SK-N-SH (cell line): ENCODE measurements around the gene CDRT15L2. TPM values are rescaled to one million over a fixed set of nuclear protein-coding genes. Genes with fewer than 3 reads are reported as not detected.
"Not testable (repeated sequence)": the region's sequence is repeated elsewhere in the genome, so short reads cannot be mapped to it uniquely, and the experiment has no call there.

Experiments
- CTCF ChIA-PET: fragments of 300-600, 350-600 bp; formaldehyde crosslinking; extraction: SDS; loops from one replicate; lab custom pipeline; 2021; lab: Yijun Ruan, JAX
- POLR2A ChIA-PET: fragments of 350-600 bp; sonication (Branson Sonifier 250); formaldehyde crosslinking; extraction: SDS; loops from one replicate; lab custom pipeline; 2020; ENCODE audit warnings: antibody characterized with exemption, inconsistent platforms; lab: Yijun Ruan, JAX
- DNase-seq: peaks from one replicate; pipeline ENCODE4 v3.0.0; 2012
- H2AFZ ChIP-seq: fragments of 200-600 bp; sonication (generic); 2 replicates; pipeline ENCODE4 v1.8.1; 2016; ENCODE audit warnings: antibody characterized with exemption, mild to moderate bottlenecking, low read depth
- H3F3A ChIP-seq: fragments of 200-600 bp; sonication (generic); replicated peaks from 2 replicates; pipeline ENCODE3; 2016; ENCODE audit warnings: antibody characterized with exemption, mild to moderate bottlenecking; ENCODE audit not compliant: insufficient read depth
- H3K27ac ChIP-seq, 2 experiments: fragments of 200-500 bp in 1 of 2; fragments of 200-600 bp in 1 of 2; sonication (Bioruptor generic) in 1 of 2; sonication (generic), shearing (Covaris generic) in 1 of 2; 2 replicates each; pipeline versions ENCODE4 v1.5.1 to v1.6.1; 2014 to 2016; ENCODE audit warnings: low read depth in 2 of 2, inconsistent platforms in 1 of 2, low read length in 1 of 2, mild to moderate bottlenecking in 1 of 2, mixed read lengths in 1 of 2
- H3K27me3 ChIP-seq: fragments of 200-600 bp; sonication (generic), shearing (Covaris generic); 2 replicates; pipeline ENCODE4 v1.6.1; 2016; ENCODE audit warnings: mixed run types; ENCODE audit not compliant: insufficient read depth
- H3K36me3 ChIP-seq, 2 experiments: fragments of 200-500 bp in 1 of 2; fragments of 200-600 bp in 1 of 2; sonication (Bioruptor generic) in 1 of 2; sonication (generic) in 1 of 2; replicated peaks in 1 of 2; 2 replicates each; pipeline versions ENCODE3 to v1.5.1; 2014 to 2016; ENCODE audit warnings: low read length in 1 of 2, mild to moderate bottlenecking in 1 of 2; ENCODE audit not compliant: insufficient read depth in 2 of 2, control insufficient read depth in 1 of 2
- H3K4me1 ChIP-seq, 2 experiments: fragments of 200-500 bp in 1 of 2; fragments of 200-600 bp in 1 of 2; sonication (Bioruptor generic) in 1 of 2; sonication (generic), shearing (Covaris generic) in 1 of 2; 2 replicates each; pipeline versions ENCODE4 v1.5.1 to v1.6.1; 2014 to 2016; ENCODE audit warnings: low read depth in 1 of 2, low read length in 1 of 2, mixed run types in 1 of 2; ENCODE audit not compliant: insufficient read depth in 2 of 2, control insufficient read depth in 1 of 2
- H3K4me2 ChIP-seq: fragments of 200-600 bp; sonication (generic), shearing (Covaris generic); 2 replicates; pipeline ENCODE4 v1.6.1; 2017; ENCODE audit warnings: mixed run types
- H3K4me3 ChIP-seq, 2 experiments: fragments of 200-500 bp in 1 of 2; fragments of 200-600 bp in 1 of 2; sonication (Bioruptor generic) in 1 of 2; sonication (generic), shearing (Covaris generic) in 1 of 2; 2 replicates each; pipeline versions ENCODE4 v1.5.1 to v1.8.1; 2014 to 2016; ENCODE audit warnings: low read depth in 2 of 2, inconsistent platforms in 1 of 2, low read length in 1 of 2, mild to moderate bottlenecking in 1 of 2, mixed read lengths in 1 of 2, moderate library complexity in 1 of 2
- H3K79me2 ChIP-seq: fragments of 200-600 bp; sonication (generic); 2 replicates; pipeline ENCODE4 v1.8.1; 2017; ENCODE audit warnings: mild to moderate bottlenecking; ENCODE audit not compliant: insufficient read depth
- H3K9ac ChIP-seq: fragments of 200-600 bp; sonication (generic); 2 replicates; pipeline ENCODE4 v1.6.1; 2017; ENCODE audit warnings: mixed run types
- H3K9me2 ChIP-seq: fragments of 200-600 bp; sonication (generic); 2 replicates; pipeline ENCODE4 v1.6.1; 2017; ENCODE audit warnings: mixed run types
- H3K9me3 ChIP-seq: fragments of 200-600 bp; sonication (generic); 2 replicates; pipeline ENCODE4 v1.6.1; 2017; ENCODE audit warnings: mixed run types, mild to moderate bottlenecking, moderate library complexity
- H4K20me1 ChIP-seq: fragments of 200-600 bp; sonication (generic); 2 replicates; pipeline ENCODE4 v1.6.1; 2017; ENCODE audit warnings: mild to moderate bottlenecking, mixed run types; ENCODE audit not compliant: insufficient read depth
- ELF1 ChIP-seq: IDR thresholded peaks from 2 replicates; pipeline ENCODE4 v1.4.0; 2012
- EZH2phosphoT487 ChIP-seq: fragments of 200-600 bp; sonication (generic); IDR thresholded peaks from 2 replicates; pipeline ENCODE4 v1.6.1; 2017; ENCODE audit warnings: low read depth, mixed run types, mild to moderate bottlenecking, antibody characterized with exemption, moderate library complexity, borderline replicate concordance
- FOXJ3 ChIP-seq: sonication (generic); formaldehyde crosslinking; IDR thresholded peaks from 2 replicates; pipeline ENCODE4 v1.5.1; 2020; ENCODE audit warnings: mild to moderate bottlenecking, missing genetic modification reagents
- FOXM1 ChIP-seq: IDR thresholded peaks from 2 replicates; pipeline ENCODE4 v1.4.0; 2012; ENCODE audit warnings: low read depth, mild to moderate bottlenecking
- GABPA ChIP-seq: IDR thresholded peaks from 2 replicates; pipeline ENCODE4 v1.4.0; 2012; ENCODE audit warnings: low read depth, mild to moderate bottlenecking
- IRF3 ChIP-seq: fragments of 150-350 bp; IDR thresholded peaks from 2 replicates; pipeline ENCODE4 v1.6.1; 2016; ENCODE audit warnings: mild to moderate bottlenecking, low read depth, low read length
- MEF2A ChIP-seq: IDR thresholded peaks from 2 replicates; pipeline ENCODE4 v1.4.0; 2012; ENCODE audit warnings: low read depth, borderline replicate concordance
- NFIC ChIP-seq: IDR thresholded peaks from 2 replicates; pipeline ENCODE4 v1.4.0; 2012; ENCODE audit warnings: borderline replicate concordance
- POLR2AphosphoS5 ChIP-seq: IDR thresholded peaks from 2 replicates; pipeline ENCODE4 v1.6.1; 2012; ENCODE audit warnings: low read depth, low read length
- RAD21 ChIP-seq: IDR thresholded peaks from 2 replicates; pipeline ENCODE4 v1.6.1; 2012; ENCODE audit warnings: mild to moderate bottlenecking, low read length
- RCOR1 ChIP-seq: fragments of 150-350 bp; IDR thresholded peaks from 2 replicates; pipeline ENCODE4 v1.6.1; 2017; ENCODE audit warnings: antibody characterized with exemption, low read length
- RXRA ChIP-seq: IDR thresholded peaks from 2 replicates; pipeline ENCODE4 v1.4.0; 2012; ENCODE audit warnings: low read depth, mild to moderate bottlenecking, borderline replicate concordance
- SMC3 ChIP-seq: IDR thresholded peaks from 2 replicates; pipeline ENCODE4 v1.6.1; 2012; ENCODE audit warnings: low read depth, low read length, improper control_type of control experiment
- TEAD4 ChIP-seq: IDR thresholded peaks from 2 replicates; pipeline ENCODE4 v1.4.0; 2012; ENCODE audit warnings: mild to moderate bottlenecking, borderline replicate concordance; ENCODE audit not compliant: insufficient read depth
- YY1 ChIP-seq: IDR thresholded peaks from 2 replicates; pipeline ENCODE4 v1.4.0; 2012; ENCODE audit warnings: low read depth, mild to moderate bottlenecking
- WGBS: methylation state at CpG from one replicate; pipeline ENCODE4 v1.1.6; 2017; ENCODE audit warnings: low lambda C conversion rate; 5-methylcytosine and 5-hydroxymethylcytosine counted together
- polyA plus RNA-seq, 3 experiments: library from polyadenylated mRNA; depleted of rRNA; stranded (reverse); fragments of >200 nt; gene quantifications; 2 replicates each; pipeline ENCODE4 v1.2.3, GENCODE V29; 2012
- TF ChIP-seq, protein P1 (sequence below): fragments of 200-600 bp; sonication (generic); IDR thresholded peaks from 2 replicates; pipeline ENCODE4 v1.6.1; 2017; ENCODE audit warnings: antibody characterized with exemption, mild to moderate bottlenecking, moderate library complexity
- TF ChIP-seq, protein P2 (sequence below): IDR thresholded peaks from 2 replicates; pipeline ENCODE4 v1.4.0; 2012; ENCODE audit warnings: low read depth
- TF ChIP-seq, protein P3 (sequence below): IDR thresholded peaks from 2 replicates; pipeline ENCODE4; 2012

Gene CDRT15L2
- polyA plus RNA-seq, 1 of the 3 experiments (the other 2 are of a cell fraction), result not detected

DNA sequence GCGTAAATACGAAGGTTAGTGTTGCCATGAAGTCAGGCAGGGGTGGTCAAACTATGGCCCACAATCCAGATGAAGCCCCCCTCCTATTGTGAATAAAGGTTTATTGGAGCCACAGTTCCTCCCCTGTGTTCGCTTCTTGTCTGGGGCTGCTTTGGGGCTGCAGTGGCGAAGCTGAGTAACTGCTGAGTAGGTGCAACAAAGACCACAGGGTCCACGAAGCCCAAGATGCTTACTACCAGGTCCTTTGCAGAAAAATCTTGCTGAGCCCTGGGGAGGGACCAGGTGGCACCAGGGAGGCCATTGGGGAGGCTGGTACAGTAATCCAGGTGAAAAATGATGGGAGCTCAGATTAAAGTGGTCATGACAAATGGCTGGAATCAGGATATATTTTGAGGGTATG, 21.4 kb upstream of the CDRT15L2 start:
- H3K4me1 ChIP-seq, H3K27ac ChIP-seq, H3K9ac ChIP-seq, H3K79me2 ChIP-seq, H3K36me3 ChIP-seq, H3K27me3 ChIP-seq, H3F3A ChIP-seq, H2AFZ ChIP-seq, H3K4me2 ChIP-seq, H3K9me2 ChIP-seq, H3K4me3 ChIP-seq, POLR2A ChIA-PET, H4K20me1 ChIP-seq, CTCF ChIA-PET, DNase-seq, H3K9me3 ChIP-seq: not testable (repeated sequence)
- 56% methylated on average over 5 of the region's 5 CpGs for WGBS

GRCh38 chr17:20559018-20559417, 20.5 kb upstream of the CDRT15L2 start:
- H3K4me2 ChIP-seq, H3K4me1 ChIP-seq, H3K27me3 ChIP-seq, H3K4me3 ChIP-seq, H3K9me3 ChIP-seq, H3F3A ChIP-seq, H3K27ac ChIP-seq, POLR2A ChIA-PET, DNase-seq, H3K79me2 ChIP-seq, H3K9ac ChIP-seq, H3K36me3 ChIP-seq, H2AFZ ChIP-seq, CTCF ChIA-PET, H4K20me1 ChIP-seq, H3K9me2 ChIP-seq: not testable (repeated sequence)
- WGBS, result 66% methylated on average over 9 of the region's 9 CpGs

GRCh38 chr17:20562587-20562986, 16.9 kb upstream of the CDRT15L2 start:
- Histone ChIP-seq H3K27me3 (no peaks in the 10 kb centered on the region), H3K4me2 (no peak overlapping the region), H3K4me1 (no peaks in the 10 kb centered on the region), H3K36me3 (no peaks in the 10 kb centered on the region), H3K79me2 (no peaks in the 10 kb centered on the region), H3K4me3 (no peak overlapping the region), H3K27ac (no peak overlapping the region), H3K9ac (no peak overlapping the region), H4K20me1 (no peaks in the 10 kb centered on the region), H3F3A (no peaks in the 10 kb centered on the region), H2AFZ (no peak overlapping the region), H3K9me3 (no peaks in the 10 kb centered on the region), H3K9me2 (no peaks in the 10 kb centered on the region)
- TF ChIP-seq, protein P1, sequence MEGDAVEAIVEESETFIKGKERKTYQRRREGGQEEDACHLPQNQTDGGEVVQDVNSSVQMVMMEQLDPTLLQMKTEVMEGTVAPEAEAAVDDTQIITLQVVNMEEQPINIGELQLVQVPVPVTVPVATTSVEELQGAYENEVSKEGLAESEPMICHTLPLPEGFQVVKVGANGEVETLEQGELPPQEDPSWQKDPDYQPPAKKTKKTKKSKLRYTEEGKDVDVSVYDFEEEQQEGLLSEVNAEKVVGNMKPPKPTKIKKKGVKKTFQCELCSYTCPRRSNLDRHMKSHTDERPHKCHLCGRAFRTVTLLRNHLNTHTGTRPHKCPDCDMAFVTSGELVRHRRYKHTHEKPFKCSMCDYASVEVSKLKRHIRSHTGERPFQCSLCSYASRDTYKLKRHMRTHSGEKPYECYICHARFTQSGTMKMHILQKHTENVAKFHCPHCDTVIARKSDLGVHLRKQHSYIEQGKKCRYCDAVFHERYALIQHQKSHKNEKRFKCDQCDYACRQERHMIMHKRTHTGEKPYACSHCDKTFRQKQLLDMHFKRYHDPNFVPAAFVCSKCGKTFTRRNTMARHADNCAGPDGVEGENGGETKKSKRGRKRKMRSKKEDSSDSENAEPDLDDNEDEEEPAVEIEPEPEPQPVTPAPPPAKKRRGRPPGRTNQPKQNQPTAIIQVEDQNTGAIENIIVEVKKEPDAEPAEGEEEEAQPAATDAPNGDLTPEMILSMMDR, result no peak
- TF ChIP-seq FOXM1, result no peak
- TF ChIP-seq MEF2A, result no peak
- TF ChIP-seq IRF3, result no peak
- TF ChIP-seq NFIC, result no peak
- no peak for TF ChIP-seq TEAD4
- no peak for TF ChIP-seq POLR2AphosphoS5
- TF ChIP-seq EZH2phosphoT487, result no peak
- TF ChIP-seq, protein P2, sequence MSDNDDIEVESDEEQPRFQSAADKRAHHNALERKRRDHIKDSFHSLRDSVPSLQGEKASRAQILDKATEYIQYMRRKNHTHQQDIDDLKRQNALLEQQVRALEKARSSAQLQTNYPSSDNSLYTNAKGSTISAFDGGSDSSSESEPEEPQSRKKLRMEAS, result no peak
- TF ChIP-seq RCOR1, result no peak
- no peak for TF ChIP-seq GABPA
- TF ChIP-seq FOXJ3 (CRISPR knock-in tag), result no peak
- no peak for TF ChIP-seq SMC3
- TF ChIP-seq YY1, result no peak
- TF ChIP-seq RAD21, result no peak
- TF ChIP-seq, protein P3, sequence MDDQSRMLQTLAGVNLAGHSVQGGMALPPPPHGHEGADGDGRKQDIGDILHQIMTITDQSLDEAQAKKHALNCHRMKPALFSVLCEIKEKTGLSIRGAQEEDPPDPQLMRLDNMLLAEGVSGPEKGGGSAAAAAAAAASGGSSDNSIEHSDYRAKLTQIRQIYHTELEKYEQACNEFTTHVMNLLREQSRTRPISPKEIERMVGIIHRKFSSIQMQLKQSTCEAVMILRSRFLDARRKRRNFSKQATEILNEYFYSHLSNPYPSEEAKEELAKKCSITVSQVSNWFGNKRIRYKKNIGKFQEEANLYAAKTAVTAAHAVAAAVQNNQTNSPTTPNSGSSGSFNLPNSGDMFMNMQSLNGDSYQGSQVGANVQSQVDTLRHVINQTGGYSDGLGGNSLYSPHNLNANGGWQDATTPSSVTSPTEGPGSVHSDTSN, result no peak
- no peak for TF ChIP-seq ELF1
- TF ChIP-seq RXRA, result no peak
- no peak for DNase-seq
- WGBS, result 64% methylated on average over 2 of the region's 3 CpGs
- ChIA-PET CTCF (no interaction called here), POLR2A (no interaction called here)
